HepG2 (cell line): ENCODE results near the gene UBE2M. TPM values are rescaled to one million over a fixed set of nuclear protein-coding genes. Genes with fewer than 3 reads are reported as not detected.

Experiments used
- FOXA1 ChIP-seq, 2 experiments: fragments of 450-650 bp in 1 of 2; sonication (generic) in 1 of 2; formaldehyde crosslinking in 1 of 2; IDR thresholded peaks; 2 replicates each; pipeline versions ENCODE4 v1.4.0 to v1.6.1; 2016 to 2020; ENCODE audit warnings: missing genetic modification reagents in 1 of 2
- HCFC1 ChIP-seq: fragments of 150-350 bp; IDR thresholded peaks from 2 replicates; pipeline ENCODE4 v1.6.1; 2014; ENCODE audit warnings: low read depth, low read length
- HES4 ChIP-seq: sonication (generic); formaldehyde crosslinking; IDR thresholded peaks from 2 replicates; pipeline ENCODE4 v1.9.0; 2021; ENCODE audit warnings: mild to moderate bottlenecking, missing genetic modification reagents, borderline replicate concordance
- KLF13 ChIP-seq: sonication (generic); formaldehyde crosslinking; IDR thresholded peaks from 2 replicates; pipeline ENCODE4 v1.4.0; 2020; ENCODE audit warnings: mild to moderate bottlenecking, missing genetic modification reagents
- MAZ ChIP-seq, 2 experiments: sonication (generic) in 1 of 2; formaldehyde crosslinking in 1 of 2; IDR thresholded peaks; 2 replicates each; pipeline versions ENCODE4 v1.5.0 to v1.6.1; 2012 to 2020; ENCODE audit warnings: low read depth in 2 of 2, mild to moderate bottlenecking in 2 of 2, borderline replicate concordance in 1 of 2, improper control_type of control experiment in 1 of 2, low read length in 1 of 2, missing genetic modification reagents in 1 of 2, moderate library complexity in 1 of 2
- MED1 ChIP-seq: sonication (generic); formaldehyde crosslinking; IDR thresholded peaks from 2 replicates; pipeline ENCODE4 v1.4.0; 2020; ENCODE audit warnings: missing genetic modification reagents
- NFE2L1 ChIP-seq: sonication (generic); formaldehyde crosslinking; IDR thresholded peaks from 2 replicates; pipeline ENCODE4 v1.4.0; 2020; ENCODE audit warnings: missing genetic modification reagents, mild to moderate bottlenecking, borderline replicate concordance
- NFKB2 ChIP-seq: sonication (generic); formaldehyde crosslinking; IDR thresholded peaks from 2 replicates; pipeline ENCODE4 v1.4.0; 2020; ENCODE audit warnings: missing genetic modification reagents, borderline replicate concordance
- PHF8 ChIP-seq: sonication (generic); formaldehyde crosslinking; IDR thresholded peaks from 2 replicates; pipeline ENCODE4 v1.5.0; 2020; ENCODE audit warnings: missing genetic modification reagents
- PITX1 ChIP-seq: sonication (generic); formaldehyde crosslinking; IDR thresholded peaks from 2 replicates; pipeline ENCODE4 v1.5.1; 2020; ENCODE audit warnings: mild to moderate bottlenecking, missing genetic modification reagents
- POLR2A ChIP-seq, 2 experiments: IDR thresholded peaks; 2 replicates each; pipeline ENCODE4 v1.6.1; 2011; ENCODE audit warnings: low read depth in 2 of 2, low read length in 2 of 2, mild to moderate bottlenecking in 1 of 2, moderate library complexity in 1 of 2; ENCODE audit not compliant: insufficient read depth in 1 of 2
- PRPF4 ChIP-seq: fragments of 200-400 bp; formaldehyde crosslinking; IDR thresholded peaks from 2 replicates; pipeline ENCODE4 v1.6.1; 2016; ENCODE audit warnings: low read length, low read depth; ENCODE audit not compliant: poor library complexity, severe bottlenecking
- SMAD9 ChIP-seq: sonication (generic); formaldehyde crosslinking; IDR thresholded peaks from 2 replicates; pipeline ENCODE4 v1.5.1; 2020; ENCODE audit warnings: mild to moderate bottlenecking, missing genetic modification reagents
- SUZ12 ChIP-seq: fragments of 150-350 bp; IDR thresholded peaks from 2 replicates; pipeline ENCODE4 v1.6.1; 2014; ENCODE audit warnings: low read depth, low read length
- TARDBP ChIP-seq: sonication (generic); formaldehyde crosslinking; IDR thresholded peaks from 2 replicates; pipeline ENCODE4 v1.8.0; 2022; ENCODE audit warnings: mild to moderate bottlenecking, missing genetic modification reagents
- TGIF2 ChIP-seq: IDR thresholded peaks from 2 replicates; pipeline ENCODE4 v1.6.1; 2016; ENCODE audit warnings: control low read depth, missing compliant biosample characterization
- ZFP90 ChIP-seq: sonication (generic); formaldehyde crosslinking; IDR thresholded peaks from 2 replicates; pipeline ENCODE4 v1.8.0; 2022; ENCODE audit warnings: missing genetic modification reagents, mild to moderate bottlenecking, inconsistent platforms, borderline replicate concordance
- ZMAT3 ChIP-seq: sonication (generic); formaldehyde crosslinking; conservative IDR thresholded peaks from 2 replicates; pipeline ENCODE4 v1.7.0; 2021; ENCODE audit warnings: missing genetic modification reagents
- ZNF230 ChIP-seq: sonication (generic); formaldehyde crosslinking; IDR thresholded peaks from 2 replicates; pipeline ENCODE4 v1.4.0; 2020; ENCODE audit warnings: mild to moderate bottlenecking, missing genetic modification reagents
- ZNF562 ChIP-seq: sonication (generic); formaldehyde crosslinking; IDR thresholded peaks from 2 replicates; pipeline ENCODE4 v1.8.0; 2022; ENCODE audit warnings: missing genetic modification reagents, borderline replicate concordance
- ZNF572 ChIP-seq: sonication (generic); formaldehyde crosslinking; IDR thresholded peaks from 2 replicates; pipeline ENCODE4 v1.5.1; 2020; ENCODE audit warnings: mild to moderate bottlenecking, missing genetic modification reagents
- ZNF790 ChIP-seq: sonication (generic); formaldehyde crosslinking; IDR thresholded peaks from 2 replicates; pipeline ENCODE4 v1.8.0; 2022; ENCODE audit warnings: missing genetic modification reagents, mild to moderate bottlenecking, borderline replicate concordance
- polyA plus RNA-seq, 8 experiments: library from polyadenylated mRNA; depleted of rRNA in 3 of 8; stranded (reverse) in 7 of 8; unstranded in 1 of 8; fragments of >200 nt; fragmentation: Illumina TruSeq in 4 of 8; extraction: Trizol in 4 of 8; gene quantifications; 2 replicates each; pipeline versions ENCODE4 v1.2.1 to v1.2.3, GENCODE V29; 2011 to 2016; ENCODE audit warnings: low read depth in 4 of 8, missing spikeins in 1 of 8, mixed read lengths in 1 of 8; ENCODE audit not compliant: insufficient read depth in 1 of 8
- total RNA-seq, 5 experiments: library from RNA; depleted of rRNA; stranded (reverse); fragments of >200 nt; fragmentation: Illumina TruSeq; extraction: Trizol; gene quantifications; 2 replicates each; pipeline ENCODE4 v1.2.3, GENCODE V29; 2016; ENCODE audit warnings: low read depth in 1 of 5
- TF ChIP-seq, protein P1 (sequence below): IDR thresholded peaks from 2 replicates; pipeline ENCODE4 v1.6.1; 2012; ENCODE audit warnings: inconsistent platforms
- TF ChIP-seq, protein P2 (sequence below): sonication (generic); formaldehyde crosslinking; IDR thresholded peaks from 2 replicates; pipeline ENCODE4 v1.8.1; 2023; ENCODE audit warnings: missing genetic modification reagents, inconsistent platforms, borderline replicate concordance
- TF ChIP-seq, protein P3 (sequence below): sonication (generic); formaldehyde crosslinking; IDR thresholded peaks from 2 replicates; pipeline ENCODE4 v1.4.0; 2020; ENCODE audit warnings: missing genetic modification reagents
- TF ChIP-seq, protein P4 (sequence below): sonication (generic); formaldehyde crosslinking; IDR thresholded peaks from 2 replicates; pipeline ENCODE4 v1.8.1; 2023; ENCODE audit warnings: mild to moderate bottlenecking, missing genetic modification reagents, borderline replicate concordance

The UBE2M gene
- total and polyA plus RNA-seq, 2 of the 13 experiments (the other 11 are each of a cell fraction or from before 2014, with no cell fraction given), result 36.2 to 50.3 TPM

DNA sequence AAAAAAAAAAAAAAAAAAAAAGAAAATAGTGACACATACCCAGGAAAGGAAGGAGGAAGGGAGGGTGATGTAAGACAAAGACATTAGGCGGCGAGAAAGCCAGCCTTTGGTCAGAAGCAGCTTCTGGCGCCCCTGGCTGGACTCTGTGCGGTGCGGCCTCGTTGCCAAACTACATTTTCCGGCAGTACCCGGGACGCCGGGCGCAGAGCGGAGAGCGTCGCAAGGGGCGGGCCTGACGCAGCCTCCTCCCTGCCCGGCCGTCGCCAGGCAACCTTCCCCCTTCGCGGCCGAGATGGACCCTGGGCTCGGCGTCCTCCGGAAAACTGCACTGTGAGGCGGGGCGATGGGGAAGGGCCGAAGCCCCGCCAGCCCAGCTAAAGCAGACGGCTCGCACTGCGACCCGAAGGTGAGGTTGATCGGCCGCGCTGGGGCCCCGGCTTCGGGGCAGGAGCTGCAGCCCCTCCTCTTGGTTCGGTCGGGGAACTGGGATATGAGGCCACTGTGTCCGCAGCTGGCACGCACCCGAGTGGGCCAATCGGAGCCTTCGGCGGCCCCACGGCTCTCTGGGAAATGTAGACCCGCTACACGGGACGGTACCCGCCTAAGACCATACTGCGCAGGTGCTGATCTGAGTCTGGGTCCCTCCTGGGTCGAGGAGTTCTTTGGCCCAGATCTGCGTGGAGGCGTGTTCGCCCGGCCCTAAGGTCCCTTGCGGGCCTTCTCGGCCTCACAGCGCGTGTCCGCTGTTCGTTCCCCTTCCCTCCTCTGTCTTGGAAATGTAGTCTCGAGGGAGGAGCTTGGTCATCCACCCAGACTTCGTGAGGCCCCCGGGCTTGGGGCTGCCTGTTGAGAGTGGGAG, 17.0 kb upstream of the UBE2M start (continued):
- TF ChIP-seq, protein P1, sequence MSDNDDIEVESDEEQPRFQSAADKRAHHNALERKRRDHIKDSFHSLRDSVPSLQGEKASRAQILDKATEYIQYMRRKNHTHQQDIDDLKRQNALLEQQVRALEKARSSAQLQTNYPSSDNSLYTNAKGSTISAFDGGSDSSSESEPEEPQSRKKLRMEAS, result peak; percentile 51; the same call in 1 of the 2 replicates
- TF ChIP-seq, protein P2, sequence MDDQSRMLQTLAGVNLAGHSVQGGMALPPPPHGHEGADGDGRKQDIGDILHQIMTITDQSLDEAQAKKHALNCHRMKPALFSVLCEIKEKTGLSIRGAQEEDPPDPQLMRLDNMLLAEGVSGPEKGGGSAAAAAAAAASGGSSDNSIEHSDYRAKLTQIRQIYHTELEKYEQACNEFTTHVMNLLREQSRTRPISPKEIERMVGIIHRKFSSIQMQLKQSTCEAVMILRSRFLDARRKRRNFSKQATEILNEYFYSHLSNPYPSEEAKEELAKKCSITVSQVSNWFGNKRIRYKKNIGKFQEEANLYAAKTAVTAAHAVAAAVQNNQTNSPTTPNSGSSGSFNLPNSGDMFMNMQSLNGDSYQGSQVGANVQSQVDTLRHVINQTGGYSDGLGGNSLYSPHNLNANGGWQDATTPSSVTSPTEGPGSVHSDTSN (CRISPR knock-in tag), result 0 out of 2 replicates have a peak, but pooled peaks have one; percentile 84
- TF ChIP-seq SUZ12, result peak; percentile 54
- TF ChIP-seq ZNF562 (CRISPR knock-in tag), result no peak
- peak; percentile 75 to 95 for TF ChIP-seq POLR2A (IDR thresholded peaks at IDR 0.05; ENCODE audit: insufficient read depth in 1 of 2, low read depth in 2 of 2, low read length in 2 of 2)
- TF ChIP-seq ZMAT3 (CRISPR knock-in tag), result peak; percentile 77; the same call in 1 of the 2 replicates
- peak; percentile 52; the same call in 1 of the 2 replicates for TF ChIP-seq PITX1
- TF ChIP-seq SMAD9 (CRISPR knock-in tag), result peak; percentile 87; the same call in 1 of the 2 replicates
- TF ChIP-seq TGIF2 (CRISPR knock-in tag), result 0 out of 2 replicates have a peak, but pooled peaks have one; percentile 50
- peak; percentile 91 for TF ChIP-seq PHF8 (CRISPR knock-in tag)
- TF ChIP-seq HES4, result 0 out of 2 replicates have a peak, but pooled peaks have one; percentile 55
- peak; percentile 63 for TF ChIP-seq MED1 (CRISPR knock-in tag)
- TF ChIP-seq MAZ (IDR thresholded peaks at IDR 0.05; ENCODE audit: borderline replicate concordance, low read depth, low read length), result no peak
- peak; percentile 80 for TF ChIP-seq MAZ (CRISPR knock-in tag; IDR thresholded peaks at IDR 0.05; ENCODE audit: low read depth)
- peak; percentile 82; the same call in 1 of the 2 replicates for TF ChIP-seq NFE2L1 (CRISPR knock-in tag)
- peak; percentile 29; the same call in 1 of the 2 replicates for TF ChIP-seq NFKB2 (CRISPR knock-in tag)
- no peak for TF ChIP-seq FOXA1 (IDR thresholded peaks at IDR 0.05)
- no peak for TF ChIP-seq FOXA1 (CRISPR knock-in tag; IDR thresholded peaks at IDR 0.05)
- TF ChIP-seq, protein P3, sequence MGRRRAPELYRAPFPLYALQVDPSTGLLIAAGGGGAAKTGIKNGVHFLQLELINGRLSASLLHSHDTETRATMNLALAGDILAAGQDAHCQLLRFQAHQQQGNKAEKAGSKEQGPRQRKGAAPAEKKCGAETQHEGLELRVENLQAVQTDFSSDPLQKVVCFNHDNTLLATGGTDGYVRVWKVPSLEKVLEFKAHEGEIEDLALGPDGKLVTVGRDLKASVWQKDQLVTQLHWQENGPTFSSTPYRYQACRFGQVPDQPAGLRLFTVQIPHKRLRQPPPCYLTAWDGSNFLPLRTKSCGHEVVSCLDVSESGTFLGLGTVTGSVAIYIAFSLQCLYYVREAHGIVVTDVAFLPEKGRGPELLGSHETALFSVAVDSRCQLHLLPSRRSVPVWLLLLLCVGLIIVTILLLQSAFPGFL (CRISPR knock-in tag), result no peak
- TF ChIP-seq KLF13 (CRISPR knock-in tag), result no peak
- peak; percentile 85; the same call in 1 of the 2 replicates for TF ChIP-seq ZNF572 (CRISPR knock-in tag)
- TF ChIP-seq HCFC1, result peak; percentile 92
- TF ChIP-seq, protein P4, sequence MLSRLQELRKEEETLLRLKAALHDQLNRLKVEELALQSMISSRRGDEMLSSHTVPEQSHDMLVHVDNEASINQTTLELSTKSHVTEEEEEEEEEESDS (CRISPR knock-in tag), result no peak
- no peak for TF ChIP-seq ZNF790 (CRISPR knock-in tag)
- TF ChIP-seq ZNF230 (CRISPR knock-in tag), result no peak; the same call in 1 of the 2 replicates
- peak; percentile 72; the same call in 1 of the 2 replicates for TF ChIP-seq ZFP90 (CRISPR knock-in tag)
- no peak for TF ChIP-seq TARDBP (CRISPR knock-in tag)
- TF ChIP-seq PRPF4, result no peak
